Urothelium cell line (cell line): ENCODE measurements around the gene NIPBL.
A peak's percentile ranks its signal among the peaks of the same experiment; 100 is the strongest.
"Not testable (repeated sequence)": the region's sequence is repeated elsewhere in the genome, so short reads cannot be mapped to it uniquely, and the experiment has no call there.

Source experiments
- DNase-seq: peaks from one replicate; pipeline ENCODE4 v3.0.0; 2011; ENCODE audit warnings: low spot score, mixed read lengths
- FAIRE-seq: peaks from 2 replicates; lab custom pipeline; 2011; peaks lifted over from hg19 to GRCh38; lab: Jason Lieb, UNC

Gene NIPBL

DNA sequence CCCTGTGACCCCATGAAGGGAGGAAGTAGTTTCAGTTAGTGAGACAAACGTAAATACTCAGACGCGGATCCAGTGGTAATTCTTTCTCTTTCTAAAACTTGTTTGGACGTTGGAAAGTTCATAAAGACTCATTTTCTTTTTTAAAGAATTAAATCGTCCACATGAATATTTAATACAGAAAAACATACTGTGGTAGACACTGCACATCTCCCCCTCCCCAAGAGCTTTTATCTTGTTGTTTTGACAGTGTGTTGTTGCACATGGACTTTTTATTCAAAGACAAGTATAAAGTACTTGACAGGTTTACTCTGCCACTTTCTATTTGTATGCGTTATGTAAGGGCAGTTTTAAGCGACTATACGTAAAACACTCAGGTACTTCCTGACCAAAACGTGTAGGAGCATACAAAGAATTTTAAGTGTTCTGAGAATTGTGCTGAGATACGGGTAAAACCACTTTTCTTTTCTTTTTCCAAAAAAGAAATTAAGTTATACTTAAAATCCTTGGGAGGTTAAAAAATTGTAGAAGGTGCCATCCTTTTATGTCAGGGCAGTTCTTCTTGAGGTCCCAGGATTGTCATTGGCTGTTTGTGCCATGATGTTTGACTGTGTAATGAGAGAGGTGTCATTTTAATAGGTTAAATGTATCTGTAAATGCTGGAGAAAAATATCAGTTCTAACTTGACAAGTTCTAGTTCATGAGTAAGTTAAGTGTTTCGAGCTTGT is 1.3 kb downstream of the NIPBL start:
- DNase-seq (no peak), FAIRE-seq (no peak)

- FAIRE-seq (no peak), DNase-seq (peak; percentile 54)
Observed at GRCh38 chr5:36878392-36879082, 2.0 kb downstream of the NIPBL start.

GRCh38 chr5:36879274-36880033 is 2.9 kb downstream of the NIPBL start:
- no peak for DNase-seq
- FAIRE-seq = no peak

GRCh38 chr5:36880761-36881160 is 4.2 kb downstream of the NIPBL start:
- FAIRE-seq = no peak

DNA sequence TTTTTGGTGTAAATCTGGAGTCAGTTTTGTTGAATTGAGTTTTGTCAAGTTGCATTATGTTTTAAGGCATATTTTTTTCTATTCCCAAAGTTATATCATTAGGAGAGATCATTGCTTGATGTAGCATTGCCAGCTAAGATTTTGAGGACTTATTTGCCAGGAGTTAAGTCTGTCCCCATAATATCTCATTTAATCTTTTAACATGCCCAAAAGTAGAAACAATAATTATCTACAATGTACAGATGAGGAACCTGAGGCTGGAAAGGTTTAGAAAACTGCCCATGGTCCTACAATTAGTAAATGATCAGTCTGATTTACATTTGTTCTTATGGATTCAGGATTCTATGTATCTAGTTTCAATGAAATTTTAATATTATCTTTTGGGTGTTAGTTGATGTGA is 4.7 kb downstream of the NIPBL start:
- FAIRE-seq = no peak

More at GRCh38 chr5:36880761-36881160, 4.2 kb downstream of the NIPBL start:
- DNase-seq = no peak

GRCh38 chr5:36881807-36882206 is 5.2 kb downstream of the NIPBL start:
- DNase-seq (no peak), FAIRE-seq (no peak)

More for the DNA sequence above, 4.7 kb downstream of the NIPBL start:
- no peak for DNase-seq

DNA sequence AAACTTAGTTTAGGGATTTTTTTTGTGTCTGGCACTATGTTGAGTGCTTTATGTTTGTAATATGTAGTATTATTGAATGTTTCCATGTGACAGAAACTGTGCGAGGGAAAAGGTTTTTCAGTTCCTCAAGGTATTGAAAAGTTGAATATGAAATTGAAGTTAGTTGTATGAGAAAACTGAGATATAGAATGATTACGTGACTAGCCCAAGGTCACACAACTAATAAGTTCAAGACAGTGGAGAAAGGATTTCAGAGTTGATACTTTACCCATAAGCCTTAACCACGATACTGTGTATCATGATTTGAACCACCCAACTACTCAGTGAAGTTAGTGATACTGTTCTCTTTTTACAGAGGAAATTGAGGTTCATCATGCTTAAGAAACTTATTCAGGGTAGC is 5.7 kb downstream of the NIPBL start:
- DNase-seq (no peak), FAIRE-seq (no peak)

DNA sequence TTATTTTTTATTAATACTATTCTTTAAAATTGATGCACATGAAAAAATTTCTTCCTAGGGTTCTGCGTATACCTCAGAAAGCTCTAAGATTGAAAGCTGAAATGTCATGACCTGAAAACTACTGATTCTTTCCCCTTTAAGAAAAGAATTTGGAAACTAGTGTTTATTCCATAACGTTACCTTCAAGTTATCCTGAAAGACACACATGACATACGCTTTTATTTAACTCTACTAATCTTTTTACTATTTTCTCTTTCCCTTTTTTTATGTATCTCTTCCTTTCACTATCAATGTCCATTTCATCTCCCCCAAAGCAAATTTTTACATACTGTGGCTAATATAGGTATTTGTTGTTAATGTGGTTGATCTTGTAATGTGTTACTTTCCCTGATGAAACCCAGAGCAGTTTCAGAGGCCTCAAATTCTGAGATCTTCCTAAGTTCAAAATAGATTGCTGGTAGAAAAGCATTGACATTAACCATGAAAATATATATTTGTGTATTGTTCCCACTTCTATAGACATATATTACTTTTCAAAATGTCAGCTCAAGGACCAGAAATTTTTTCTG is 7.4 kb downstream of the NIPBL start:
- DNase-seq (no peak), FAIRE-seq (no peak)

GRCh38 chr5:36885149-36885548 is 8.6 kb downstream of the NIPBL start:
- FAIRE-seq (no peak), DNase-seq (no peak)

DNA sequence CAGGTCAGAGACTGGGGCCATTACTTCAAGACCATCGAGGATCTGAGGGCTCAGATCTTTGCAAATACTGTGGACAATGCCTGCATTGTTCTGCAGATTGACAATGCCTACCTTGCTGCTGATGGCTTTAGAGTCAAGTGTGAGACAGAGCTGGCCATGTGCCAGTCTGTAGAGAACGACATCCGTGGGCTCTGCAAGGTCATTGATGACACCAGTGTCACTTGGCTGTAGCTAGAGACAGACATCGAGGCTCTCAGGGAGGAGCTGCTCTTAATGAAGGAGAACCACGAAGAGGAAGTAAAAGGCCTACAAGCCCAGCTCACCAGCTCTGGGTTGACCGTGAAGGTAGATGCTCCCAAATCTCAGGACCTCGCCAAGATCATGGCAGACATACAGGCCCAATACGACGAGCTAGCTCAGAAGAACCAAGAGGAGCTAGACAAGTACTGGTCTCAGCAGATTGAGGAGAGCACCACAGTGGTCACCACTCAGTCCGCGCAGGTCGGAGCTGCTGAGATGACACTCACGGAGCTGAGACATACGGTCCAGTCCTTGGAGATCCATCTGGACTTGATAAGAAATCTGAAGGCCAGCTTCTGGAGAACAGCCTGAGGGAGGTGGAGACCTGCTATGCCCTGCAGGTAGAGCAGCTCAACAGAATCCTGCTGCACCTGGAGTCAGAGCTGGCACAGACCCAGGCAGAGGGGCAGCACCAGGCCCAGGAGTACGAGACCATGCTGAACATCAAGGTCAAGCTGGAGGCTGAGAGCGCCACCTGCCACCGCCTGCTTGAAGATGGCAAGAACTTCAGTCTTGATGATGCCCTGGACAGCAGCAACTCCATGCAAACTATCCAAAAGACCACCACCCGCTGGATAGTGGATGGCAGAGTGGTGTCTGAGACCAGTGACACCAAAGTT is 9.3 kb downstream of the NIPBL start:
- peak; percentile 53 for FAIRE-seq
- no peak for DNase-seq

DNA sequence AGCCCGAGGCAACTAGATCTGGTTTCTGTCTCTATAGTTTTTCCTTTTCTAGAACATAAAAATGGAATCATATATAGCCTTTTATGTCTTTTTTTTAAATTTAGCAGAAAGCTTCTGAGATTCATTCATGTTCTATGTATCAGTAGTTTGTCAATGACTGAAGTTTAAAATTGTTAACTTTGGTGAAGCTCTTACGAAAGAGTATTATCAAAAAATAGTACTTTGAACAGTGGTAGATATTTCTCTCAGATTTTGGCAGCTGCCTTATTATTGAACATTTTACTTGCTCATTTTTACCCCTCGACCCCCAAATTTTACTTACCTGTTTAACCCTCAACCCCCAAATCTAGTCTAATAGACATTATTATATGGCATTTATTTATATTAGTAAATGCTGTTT is 10.2 kb downstream of the NIPBL start:
- DNase-seq (no peak), FAIRE-seq (no peak)

GRCh38 chr5:36887532-36887931 is 11.0 kb downstream of the NIPBL start:
- DNase-seq (no peak), FAIRE-seq (no peak)

DNA sequence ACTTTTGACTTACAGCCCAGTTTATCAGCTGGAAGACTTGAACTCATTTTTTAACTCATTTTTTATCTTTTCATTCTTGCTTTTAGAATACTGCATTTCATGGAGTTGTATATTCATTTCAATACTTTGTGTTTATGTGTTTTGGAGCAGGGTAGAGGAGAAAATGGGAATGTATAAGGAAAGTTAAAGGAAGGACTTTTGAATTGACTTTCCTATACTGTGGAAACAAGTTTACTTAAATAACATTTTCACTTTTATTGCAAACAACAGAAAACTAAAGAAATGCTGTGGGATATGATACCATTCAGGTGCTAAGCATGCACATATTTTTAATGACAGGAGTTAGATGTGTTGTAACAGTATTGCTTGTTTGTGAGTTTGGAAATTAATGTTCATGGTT is 11.7 kb downstream of the NIPBL start:
- DNase-seq = no peak
- no peak for FAIRE-seq

- DNase-seq (no peak), FAIRE-seq (no peak)
Observed at GRCh38 chr5:36889264-36889663, 12.7 kb downstream of the NIPBL start.

DNA sequence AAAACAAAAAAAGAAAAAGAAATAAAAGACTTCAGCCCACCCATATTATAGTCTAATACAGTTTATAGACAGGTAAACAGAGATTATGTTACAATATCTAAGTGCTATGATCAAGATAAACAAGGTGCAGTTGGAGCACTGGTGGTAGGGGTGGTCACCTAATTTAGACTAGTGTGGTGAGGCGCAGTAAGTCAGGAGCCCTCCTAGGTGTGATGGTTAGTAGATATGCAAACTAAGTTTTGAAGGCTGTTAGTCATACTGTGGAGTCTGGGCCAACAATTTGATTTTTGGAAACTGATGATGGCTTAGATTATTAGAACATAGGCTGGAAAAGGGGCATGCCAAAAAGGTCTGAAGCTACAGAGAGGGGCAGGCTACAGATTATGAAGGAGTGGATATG is 14.7 kb downstream of the NIPBL start:
- FAIRE-seq = no peak
- no peak for DNase-seq

DNA sequence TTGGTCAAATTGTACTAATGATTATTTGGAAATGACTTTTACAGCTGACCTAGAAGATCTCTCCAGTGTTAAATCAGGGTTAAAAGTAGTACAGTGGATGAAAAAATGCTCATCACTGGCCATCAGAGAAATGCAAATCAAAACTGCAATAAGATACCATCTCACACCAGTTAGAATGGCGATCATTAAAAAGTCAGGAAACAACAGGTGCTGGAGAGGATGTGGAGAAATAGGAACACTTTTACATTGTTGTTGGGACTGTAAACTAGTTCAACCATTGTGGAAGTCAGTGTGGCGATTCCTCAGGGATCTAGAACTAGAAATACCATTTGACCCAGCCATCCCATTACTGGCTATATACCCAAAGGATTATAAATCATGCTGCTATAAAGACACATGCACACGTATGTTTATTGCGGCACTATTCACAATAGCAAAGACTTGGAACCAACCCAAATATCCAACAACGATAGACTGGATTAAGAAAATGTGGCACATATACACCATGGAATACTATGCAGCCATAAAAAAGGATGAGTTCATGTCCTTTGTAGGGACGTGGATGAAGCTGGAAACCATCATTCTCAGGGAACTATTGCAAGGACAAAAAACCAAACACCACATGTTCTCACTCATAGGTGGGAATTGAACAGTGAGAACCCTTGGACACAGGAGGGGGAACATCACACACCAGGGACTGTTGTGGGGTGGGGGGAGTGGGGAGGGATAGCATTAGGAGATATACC is 15.7 kb downstream of the NIPBL start:
- FAIRE-seq, DNase-seq: not testable (repeated sequence)

GRCh38 chr5:36894954-36895353 is 18.4 kb downstream of the NIPBL start:
- DNase-seq (no peak), FAIRE-seq (no peak)

DNA sequence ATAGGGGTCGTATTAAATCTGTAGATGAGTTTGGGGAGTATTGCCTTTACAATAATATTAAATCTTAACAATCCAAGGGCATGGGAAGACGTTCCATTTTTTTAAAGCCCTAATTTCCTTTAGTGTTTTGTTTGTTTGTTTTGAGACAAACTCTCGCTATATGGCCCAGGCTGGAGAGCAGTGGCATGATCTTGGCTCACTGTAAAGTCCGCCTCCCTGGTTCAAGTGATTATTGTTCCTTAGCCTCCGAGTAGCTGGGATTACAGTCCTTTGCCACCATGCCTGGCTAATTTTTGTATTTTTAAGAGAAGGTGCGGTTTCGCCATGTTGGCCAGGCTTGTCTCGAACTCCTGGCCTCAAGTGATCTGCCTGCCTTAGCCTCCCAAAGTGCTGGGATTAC is 19.9 kb downstream of the NIPBL start:
- DNase-seq (no peak), FAIRE-seq (no peak)

DNA sequence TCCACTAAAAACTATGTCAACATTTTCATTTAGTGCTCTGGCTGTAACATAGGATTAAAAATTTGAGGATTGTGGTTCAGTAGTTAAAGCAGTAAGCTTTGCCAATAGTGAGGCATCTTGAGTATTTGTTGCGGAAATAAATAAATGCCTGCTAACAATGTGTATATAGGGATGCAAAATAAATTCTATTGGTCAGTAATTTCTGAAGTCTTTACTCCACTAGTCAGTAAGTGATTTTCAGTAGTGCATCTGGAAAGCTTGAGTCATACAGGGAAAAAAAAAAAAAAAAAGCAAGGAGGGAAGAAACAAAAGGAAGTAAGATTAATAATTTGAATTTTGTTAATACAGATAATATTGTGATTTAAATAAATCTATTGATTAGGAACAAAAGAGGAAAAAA is 21.0 kb downstream of the NIPBL start:
- no peak for FAIRE-seq
- DNase-seq = no peak

GRCh38 chr5:36899860-36900259 is 23.3 kb downstream of the NIPBL start:
- no peak for FAIRE-seq
- no peak for DNase-seq
